Right atrium auricular region (tissue), 2 donors: ENCODE results near the gene CTDP1. TPM values are rescaled to one million over a fixed set of nuclear protein-coding genes. Genes with fewer than 3 reads are reported as not detected.
"Not testable (repeated sequence)": the region's sequence is repeated elsewhere in the genome, so short reads cannot be mapped to it uniquely, and the experiment has no call there.

Experiments used
- DNase-seq: peaks from one replicate; pipeline ENCODE4 v3.0.0-alpha.2; 2019; ENCODE audit warnings: low spot score
- H3K27ac ChIP-seq, 2 donors: fragments of 200-600 bp; sonication (generic); 1 replicate in 1 of 2; 2 replicates in 1 of 2; pipeline ENCODE4 v1.5.1; 2016 to 2019
- H3K27me3 ChIP-seq, 2 donors: fragments of 200-600 bp; sonication (generic); one replicate each; pipeline versions ENCODE4 v1.5.1 to v1.6.0; 2017 to 2019
- H3K36me3 ChIP-seq: fragments of 200-600 bp; sonication (generic); one replicate; pipeline ENCODE4 v1.5.1; 2016
- H3K4me1 ChIP-seq, 2 donors: fragments of 200-600 bp; sonication (generic); one replicate each; pipeline versions ENCODE4 v1.5.1 to v1.6.0; 2017 to 2019
- H3K4me3 ChIP-seq, 2 donors: fragments of 200-600 bp; sonication (generic); 1 replicate in 1 of 2; 2 replicates in 1 of 2; pipeline ENCODE4 v1.5.1; 2017 to 2019; ENCODE audit warnings: mild to moderate bottlenecking in 1 of 2, moderate library complexity in 1 of 2
- H3K9me3 ChIP-seq, 2 donors: fragments of 200-600 bp; sonication (generic); one replicate each; pipeline ENCODE4 v1.5.1; 2019
- CTCF ChIP-seq, 2 donors: fragments of 200-600 bp; sonication (generic); IDR thresholded peaks; one replicate each; pipeline ENCODE4 v1.5.1; 2019; ENCODE audit warnings: antibody characterized with exemption in 2 of 2
- total RNA-seq, 2 donors: library from RNA; depleted of rRNA; stranded (reverse); fragments of >200 nt; gene quantifications; one replicate each; pipeline ENCODE4 v1.1.0, GENCODE V29; 2016

CTDP1 gene
- total RNA-seq, 2 donors from 2014 or later, result 6.3 to 9.2 TPM

GRCh38 chr18:79692056-79692455, 12.5 kb downstream of the CTDP1 start:
- Histone ChIP-seq H3K9me3 (no peaks in the 10 kb centered on the region), H3K4me3 (no peak overlapping the region), H3K4me1 (no peaks in the 10 kb centered on the region), H3K27ac (no peak overlapping the region), H3K36me3 (peaks cover 19% of the 10 kb centered on the region), H3K27me3 (no peaks in the 10 kb centered on the region)
- DNase-seq, result no peak
- TF ChIP-seq CTCF (IDR thresholded peaks at IDR 0.05), result no peak

DNA sequence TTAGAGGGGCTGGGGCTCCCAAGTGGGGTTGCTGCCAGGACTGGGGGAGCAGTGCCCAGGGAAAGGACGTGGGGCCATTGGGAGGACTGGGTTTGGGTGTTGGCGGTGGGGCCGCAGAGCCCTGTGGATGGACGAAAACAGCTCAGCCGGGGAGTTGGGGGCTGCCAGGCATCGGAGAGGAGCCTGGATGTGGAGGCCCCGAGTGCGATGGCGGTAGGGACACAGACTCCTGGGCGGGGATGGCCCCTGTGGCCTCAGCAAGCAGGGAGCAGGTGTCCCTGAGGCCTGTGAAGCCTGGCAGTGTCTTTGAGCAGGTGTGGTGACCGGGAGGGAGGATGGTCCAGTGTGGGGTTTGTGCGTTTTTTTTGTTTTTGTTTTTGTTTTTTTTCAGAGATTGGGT, 13.3 kb downstream of the CTDP1 start:
- no peaks in the 10 kb centered on the region for H3K27me3 ChIP-seq
- H3K4me1 ChIP-seq, result no peaks in the 10 kb centered on the region
- peaks cover 25% of the 10 kb centered on the region for H3K36me3 ChIP-seq
- H3K27ac ChIP-seq, result no peak overlapping the region
- no peaks in the 10 kb centered on the region for H3K9me3 ChIP-seq
- TF ChIP-seq CTCF (IDR thresholded peaks at IDR 0.05), result no peak
- no peak for DNase-seq
- H3K4me3 ChIP-seq, result no peak overlapping the region

DNA sequence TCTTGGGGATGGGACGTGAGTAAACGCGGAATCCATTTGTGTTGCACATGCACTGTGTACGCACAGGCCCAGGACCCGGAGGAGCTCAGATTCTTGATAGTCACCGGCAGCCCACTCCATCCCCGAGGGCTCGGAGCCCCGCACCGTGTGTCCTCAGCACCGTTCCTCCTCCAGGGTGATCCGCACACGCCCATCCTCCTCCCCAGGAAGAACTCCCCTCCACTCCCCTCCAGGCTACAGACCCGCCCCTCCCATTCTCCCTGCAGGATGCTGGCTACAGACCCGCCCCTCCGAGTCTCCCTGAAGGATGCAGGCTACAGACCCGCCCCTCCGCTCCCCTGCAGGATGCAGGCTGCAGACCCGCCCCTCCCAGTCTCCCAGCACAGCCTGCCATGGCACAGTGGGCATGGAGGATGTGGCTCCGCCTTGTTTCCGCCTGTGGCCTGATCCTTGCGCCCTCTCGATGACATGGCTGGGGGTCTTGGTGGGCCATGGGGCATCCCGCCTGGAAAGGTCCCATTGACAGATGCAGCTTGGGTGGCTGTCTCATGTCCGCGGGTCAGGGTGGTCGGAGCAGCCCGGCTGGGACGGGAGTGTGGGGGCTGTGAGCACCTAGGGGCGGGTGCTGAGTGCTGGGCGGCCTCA, 14.1 kb downstream of the CTDP1 start:
- Histone ChIP-seq H3K4me3 (no peak overlapping the region), H3K27me3 (no peaks in the 10 kb centered on the region), H3K4me1 (no peaks in the 10 kb centered on the region), H3K27ac (no peak overlapping the region), H3K36me3 (peaks cover 33% of the 10 kb centered on the region), H3K9me3 (no peaks in the 10 kb centered on the region)
- no peak for TF ChIP-seq CTCF (IDR thresholded peaks at IDR 0.05)
- DNase-seq, result no peak

DNA sequence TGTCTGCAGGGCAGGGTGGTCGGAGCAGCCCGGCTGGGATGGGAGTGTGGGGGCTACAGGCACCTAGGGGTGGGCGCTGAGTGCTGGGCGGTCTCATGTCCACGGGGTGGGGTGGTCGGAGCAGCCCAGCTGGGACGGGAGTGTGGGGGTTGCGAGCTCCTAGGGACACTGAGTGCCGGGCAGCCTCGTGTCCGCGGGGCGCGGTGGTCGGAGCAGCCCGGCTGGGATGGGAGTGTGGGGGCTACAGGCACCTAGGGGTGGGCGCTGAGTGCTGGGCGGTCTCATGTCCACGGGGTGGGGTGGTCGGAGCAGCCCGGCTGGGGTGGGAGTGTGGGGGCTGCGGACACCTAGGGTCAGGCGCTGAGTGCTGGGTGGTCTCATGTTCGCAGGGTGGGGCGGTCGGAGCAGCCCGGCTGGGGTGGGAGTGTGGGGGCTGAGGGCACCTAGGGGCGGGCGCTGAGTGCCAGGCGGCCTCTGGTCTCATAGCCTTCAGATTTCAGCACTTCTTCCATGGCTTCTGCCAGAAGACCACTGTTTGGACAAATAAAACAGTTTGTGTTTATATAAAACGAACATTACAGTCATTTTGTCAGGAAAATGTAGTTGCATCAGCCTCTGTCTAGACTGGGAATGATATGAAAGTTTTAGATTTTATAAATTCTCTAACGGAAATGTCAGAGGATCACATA, 14.7 kb downstream of the CTDP1 start:
- H3K36me3 ChIP-seq, result peaks cover 40% of the 10 kb centered on the region
- H3K27ac ChIP-seq, H3K27me3 ChIP-seq, H3K4me3 ChIP-seq, H3K4me1 ChIP-seq, DNase-seq, H3K9me3 ChIP-seq: not testable (repeated sequence)

DNA sequence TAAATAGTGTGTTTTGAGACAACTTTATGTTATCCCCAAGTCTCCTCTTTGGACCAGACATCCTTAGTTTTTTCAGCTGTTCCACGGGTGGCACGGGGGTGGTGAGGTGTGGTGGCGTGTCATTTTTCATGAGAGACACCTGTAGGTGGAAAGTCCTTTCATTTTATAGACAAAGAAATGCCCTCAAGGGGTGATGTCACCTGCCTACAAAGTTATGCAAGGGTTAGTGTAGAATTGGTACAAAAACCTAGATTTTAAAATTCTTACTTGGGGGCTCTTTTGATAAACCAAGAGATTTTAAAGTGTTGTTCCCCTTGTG, 15.3 kb downstream of the CTDP1 start:
- peaks cover 45% of the 10 kb centered on the region for H3K36me3 ChIP-seq
- H3K4me3 ChIP-seq, result no peak overlapping the region
- H3K27ac ChIP-seq, result no peak overlapping the region
- H3K27me3 ChIP-seq, result no peaks in the 10 kb centered on the region
- no peaks in the 10 kb centered on the region for H3K9me3 ChIP-seq
- DNase-seq, result no peak
- no peaks in the 10 kb centered on the region for H3K4me1 ChIP-seq
- TF ChIP-seq CTCF (IDR thresholded peaks at IDR 0.05), result no peak

DNA sequence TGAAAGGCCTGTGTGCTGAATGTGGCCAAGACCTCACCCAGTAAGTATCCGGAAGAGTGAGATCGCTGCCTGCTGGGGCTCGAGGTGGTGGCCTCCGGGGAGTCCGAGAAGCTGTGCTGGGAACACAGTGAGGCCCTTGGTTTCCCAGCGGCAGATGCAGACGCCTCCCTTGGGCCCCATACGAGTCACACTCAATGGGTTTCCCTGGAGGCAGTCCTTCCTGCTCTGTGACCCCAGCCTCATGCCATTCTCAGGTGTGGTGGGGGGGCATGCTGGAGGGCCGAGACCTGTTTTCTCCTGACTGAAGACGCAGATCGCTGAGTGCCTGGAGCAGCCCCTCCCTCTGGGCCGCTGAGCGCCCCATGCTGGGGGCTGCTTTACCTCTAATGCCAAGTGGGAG, 15.7 kb downstream of the CTDP1 start:
- no peaks in the 10 kb centered on the region for H3K4me1 ChIP-seq
- no peak overlapping the region for H3K27ac ChIP-seq
- no peak for DNase-seq
- no peak overlapping the region for H3K4me3 ChIP-seq
- H3K9me3 ChIP-seq, result no peaks in the 10 kb centered on the region
- peaks cover 49% of the 10 kb centered on the region for H3K36me3 ChIP-seq
- TF ChIP-seq CTCF (IDR thresholded peaks at IDR 0.05), result no peak
- no peaks in the 10 kb centered on the region for H3K27me3 ChIP-seq
